ENCODE measurements around the gene TEDC1.

Gene TEDC1

DNA sequence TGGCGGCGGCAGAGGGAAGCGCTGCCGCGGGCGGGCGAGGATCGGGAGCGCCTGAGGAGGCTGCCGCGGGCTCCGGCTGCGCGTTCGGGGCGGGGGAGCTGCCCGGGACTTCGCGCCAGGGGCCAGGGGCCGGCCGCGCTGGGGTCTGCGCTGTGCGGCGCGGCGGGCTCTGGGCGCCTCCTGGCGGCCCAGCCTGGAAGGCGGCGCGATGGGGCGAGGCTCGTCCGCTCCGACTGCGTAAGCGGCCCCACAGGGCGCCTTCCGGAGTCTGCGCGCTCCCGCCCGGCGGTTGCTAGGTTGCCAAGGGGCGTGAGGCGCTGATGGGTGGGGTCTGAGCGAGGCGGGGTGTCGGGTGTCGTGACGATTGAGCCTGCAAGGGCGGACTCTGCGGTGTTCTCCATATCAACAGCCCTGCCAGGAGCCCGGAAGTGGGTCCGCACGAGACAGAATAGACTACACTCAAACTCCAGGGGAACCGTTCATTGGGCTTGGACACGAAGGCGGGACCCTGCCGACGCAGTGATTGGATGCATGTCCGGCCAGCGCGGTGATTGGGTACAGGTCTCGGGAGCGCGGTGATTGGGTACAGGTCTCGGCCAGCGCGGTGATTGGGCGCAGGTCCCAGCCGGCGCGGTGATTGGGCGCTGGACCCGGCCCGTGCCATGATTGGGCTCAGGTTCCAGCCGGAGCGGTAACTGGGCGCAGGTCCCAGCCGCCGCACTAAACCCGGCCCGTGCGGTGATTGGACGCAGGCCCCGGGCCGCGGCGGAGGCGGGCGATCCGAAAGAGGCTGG is at the start of gene TEDC1:
Gene TEDC1, plus strand, starts transcription at position 675 of the 794 bp plus-strand sequence. CDS start 130 bp downstream, outside the sequence.
- DNase-seq: peak; percentile 98 to 99

DNA sequence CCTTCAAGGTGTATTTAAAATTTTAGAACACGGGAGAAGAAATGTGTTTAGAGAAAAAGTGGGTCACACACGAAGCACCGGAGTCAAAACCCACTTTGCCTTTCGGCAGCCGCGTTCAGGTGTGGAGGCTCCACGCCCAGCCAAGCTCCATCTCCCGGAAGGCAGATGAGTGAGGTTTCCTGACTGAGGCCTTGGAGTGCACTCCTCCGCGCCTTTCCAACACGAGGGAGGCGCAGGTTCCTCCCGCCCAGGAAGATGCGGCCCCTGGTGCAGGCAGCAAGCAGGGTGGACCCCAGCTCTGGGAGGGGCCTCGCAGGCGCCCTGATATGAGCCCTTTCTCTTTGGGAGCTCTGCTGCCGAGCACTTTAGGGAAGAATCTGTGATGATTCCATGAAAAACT is 48.9 kb upstream of the TEDC1 start:
- DNase-seq: no peak

GRCh38 chr14:105442834-105443233 is 48.2 kb upstream of the TEDC1 start:
- DNase-seq: no peak

- DNase-seq: no peak
Measured at GRCh38 chr14:105444859-105445258, 46.2 kb upstream of the TEDC1 start.

DNA sequence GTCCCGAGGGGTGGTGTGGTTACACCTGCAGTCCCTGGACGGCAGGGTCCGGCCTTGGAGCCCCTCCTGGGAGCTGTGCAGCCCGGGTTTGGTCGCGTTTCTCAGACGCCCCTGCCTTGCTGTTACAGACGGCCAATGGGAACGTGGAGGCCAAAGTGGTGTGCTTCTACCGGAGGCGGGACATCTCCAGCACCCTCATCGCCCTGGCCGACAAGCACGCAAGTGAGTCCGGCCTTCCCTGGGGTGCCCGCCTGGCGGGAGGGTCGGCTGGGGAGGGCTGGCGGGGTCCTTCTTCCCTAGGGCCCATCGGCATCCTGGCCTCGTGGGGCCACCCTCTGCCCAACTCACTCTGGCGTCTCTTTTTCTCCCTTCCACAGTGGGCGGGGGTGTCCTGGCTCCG is 45.8 kb upstream of the TEDC1 start:
- DNase-seq: no peak

DNA sequence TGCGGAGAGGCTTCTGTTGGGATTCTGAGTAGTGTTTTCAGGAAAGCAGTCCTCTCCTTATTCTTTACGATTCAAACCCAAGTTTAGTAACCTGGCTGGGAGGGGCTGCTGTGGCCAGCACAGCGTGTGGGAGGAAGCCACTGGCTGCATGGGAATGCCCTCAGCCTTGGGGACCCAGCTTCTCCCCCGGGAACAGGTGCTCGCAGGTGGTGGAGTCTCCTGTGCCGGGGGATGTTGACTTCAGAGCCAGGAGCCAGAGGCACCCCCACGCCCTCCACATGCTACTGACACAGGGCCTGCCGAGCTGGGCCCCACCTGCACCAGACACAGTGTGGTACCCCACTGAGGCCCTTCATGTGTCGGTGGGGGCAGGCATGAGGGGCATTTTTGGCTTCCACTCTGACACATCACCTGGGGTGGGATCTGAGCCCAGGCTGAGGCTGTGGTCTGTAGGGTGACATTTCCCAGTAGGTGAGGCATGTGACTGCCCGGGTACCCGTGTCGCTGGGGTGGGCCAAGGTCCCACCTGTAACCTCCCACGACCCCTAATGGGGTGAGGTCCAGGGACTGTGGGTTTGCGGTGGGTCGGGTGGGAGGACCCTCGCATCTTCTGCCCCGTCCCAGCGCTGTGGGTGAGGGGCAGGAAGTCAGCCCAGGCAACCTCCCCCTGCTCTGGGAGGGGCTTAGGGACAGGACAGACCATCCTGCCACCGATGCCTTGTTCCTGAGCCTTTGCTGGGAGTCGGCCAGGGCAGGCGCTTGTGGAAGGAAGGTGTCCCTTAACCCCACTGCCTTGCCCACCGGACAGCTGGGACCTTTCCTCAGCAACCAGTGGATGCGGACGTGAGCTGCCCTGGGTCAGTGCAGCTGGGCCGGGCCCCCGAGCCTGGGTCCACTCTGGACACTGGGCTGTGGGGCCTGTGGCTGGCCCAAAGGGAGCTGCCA is 44.9 kb upstream of the TEDC1 start:
- no peak for DNase-seq

DNA sequence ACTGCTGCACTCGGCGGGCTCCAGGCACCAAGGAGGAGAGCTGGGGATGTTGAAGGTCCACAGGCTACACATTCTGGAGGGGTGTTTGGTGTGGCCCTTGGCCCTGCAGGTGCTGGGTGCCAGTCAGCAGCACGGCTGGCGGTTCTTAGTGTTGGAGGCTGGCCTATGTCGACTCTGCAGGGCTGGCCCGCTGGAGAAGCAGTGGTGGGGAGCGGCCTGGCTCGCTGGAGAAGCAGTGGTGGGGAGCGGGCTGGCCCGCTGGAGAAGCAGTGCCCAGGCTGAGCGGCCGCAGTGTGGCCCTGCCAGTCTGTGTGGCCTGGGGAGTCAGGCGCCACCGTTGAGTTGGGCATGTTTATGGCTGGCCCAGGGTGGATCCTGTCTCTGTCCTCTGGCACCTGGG is 44.1 kb upstream of the TEDC1 start:
- DNase-seq: no peak

DNA sequence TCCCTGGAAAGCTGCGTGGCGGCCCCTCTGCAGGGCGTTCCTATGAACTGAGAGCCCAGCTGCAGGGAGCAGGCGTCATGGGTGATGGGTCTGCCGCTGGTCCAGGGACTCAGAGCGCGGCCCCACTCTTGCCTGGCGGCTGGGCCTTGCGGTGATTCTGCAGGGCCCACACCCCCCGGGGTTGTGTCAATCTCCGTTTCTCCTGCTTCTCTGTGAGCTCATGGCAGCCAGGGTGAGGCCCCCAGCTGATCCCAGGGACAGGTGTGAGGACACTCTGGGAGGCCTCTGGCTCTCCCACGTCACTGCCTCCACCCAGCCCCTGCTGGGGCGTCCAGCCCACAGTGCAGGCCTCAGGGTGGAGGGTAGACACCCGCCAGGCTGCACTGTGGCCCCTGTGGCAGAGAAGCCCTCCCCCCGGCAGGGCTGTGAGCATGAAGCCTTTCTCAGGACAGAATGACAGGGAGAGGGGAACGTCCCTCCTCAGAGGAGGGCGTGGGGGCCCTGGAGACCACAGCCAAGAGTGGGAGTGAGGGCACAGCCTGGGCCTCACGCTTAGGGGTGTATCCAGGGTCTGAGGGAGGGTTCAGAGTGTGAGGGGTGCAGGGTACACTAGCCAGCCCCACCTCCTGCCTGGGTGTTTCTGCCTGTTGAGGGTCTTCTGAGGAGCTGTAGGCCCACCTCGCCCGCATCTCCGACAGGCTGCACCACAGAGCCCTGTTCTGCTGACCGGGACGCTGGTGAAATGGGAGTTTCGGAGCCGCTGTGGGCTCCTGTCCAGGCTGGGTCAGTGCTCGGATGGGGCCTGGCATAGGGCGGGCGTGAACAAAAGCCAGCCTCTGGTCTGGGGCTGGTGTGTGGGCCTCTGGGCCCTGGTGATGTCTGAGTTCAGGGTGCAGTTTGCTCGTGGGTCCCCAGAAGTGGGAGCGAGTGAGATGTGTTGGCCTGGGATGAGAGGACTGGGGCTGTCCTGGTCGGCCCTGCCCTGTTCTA is 43.1 kb upstream of the TEDC1 start:
- no peak for DNase-seq

- DNase-seq: peak; percentile 62 to 63
Measured at GRCh38 chr14:105448706-105449111, 42.3 kb upstream of the TEDC1 start.

- no peak for DNase-seq
Measured at GRCh38 chr14:105449276-105450122, 41.5 kb upstream of the TEDC1 start.

- DNase-seq: no peak
Measured at GRCh38 chr14:105450123-105450505, 40.9 kb upstream of the TEDC1 start.

DNA sequence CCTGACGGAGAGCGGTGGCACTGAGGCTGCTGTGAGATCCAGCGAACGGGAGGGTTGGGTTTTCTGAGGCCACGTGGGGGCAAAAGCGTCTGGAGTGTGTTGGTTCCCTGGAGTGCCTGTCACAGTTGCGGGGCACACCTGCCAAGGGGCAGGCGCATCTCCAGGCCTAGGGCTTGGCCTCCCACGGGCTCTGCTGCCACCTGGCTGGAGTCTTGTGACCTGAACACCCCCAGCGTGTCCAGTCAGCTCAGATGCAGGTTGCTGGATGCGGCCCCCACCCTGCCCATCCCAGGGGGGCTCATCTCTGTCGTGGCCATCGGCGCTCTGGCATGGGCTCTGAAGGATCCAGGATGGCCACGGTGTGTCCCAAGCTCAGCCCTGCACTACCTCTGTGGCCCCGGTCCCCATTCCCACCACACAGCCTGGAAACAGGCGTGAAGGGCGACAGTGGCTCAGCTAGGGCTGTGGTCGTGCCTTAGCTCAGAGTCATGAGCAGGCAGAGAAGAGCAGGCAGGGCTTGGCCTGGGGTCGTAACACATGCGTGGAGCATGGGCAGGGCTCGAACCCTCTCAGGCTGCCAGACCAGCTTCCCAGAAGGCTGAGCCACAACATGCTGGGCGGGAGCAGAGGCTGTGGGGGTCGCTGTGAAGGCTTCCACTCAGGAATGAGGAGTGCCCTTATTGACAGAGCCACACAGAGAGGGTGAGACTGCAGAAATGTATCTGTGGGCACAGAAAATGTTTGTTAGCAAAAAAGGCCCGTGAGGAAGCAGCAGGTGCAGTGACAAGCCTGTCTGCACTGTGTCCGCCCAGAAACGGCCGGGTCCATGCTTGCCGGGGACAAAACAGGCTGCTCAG is 40.0 kb upstream of the TEDC1 start:
- no peak for DNase-seq

GRCh38 chr14:105452963-105453362 is 38.1 kb upstream of the TEDC1 start:
- no peak for DNase-seq

GRCh38 chr14:105453847-105454246 is 37.2 kb upstream of the TEDC1 start:
- DNase-seq: no peak

- DNase-seq: no peak
Measured at GRCh38 chr14:105455086-105455640, 35.9 kb upstream of the TEDC1 start.

DNA sequence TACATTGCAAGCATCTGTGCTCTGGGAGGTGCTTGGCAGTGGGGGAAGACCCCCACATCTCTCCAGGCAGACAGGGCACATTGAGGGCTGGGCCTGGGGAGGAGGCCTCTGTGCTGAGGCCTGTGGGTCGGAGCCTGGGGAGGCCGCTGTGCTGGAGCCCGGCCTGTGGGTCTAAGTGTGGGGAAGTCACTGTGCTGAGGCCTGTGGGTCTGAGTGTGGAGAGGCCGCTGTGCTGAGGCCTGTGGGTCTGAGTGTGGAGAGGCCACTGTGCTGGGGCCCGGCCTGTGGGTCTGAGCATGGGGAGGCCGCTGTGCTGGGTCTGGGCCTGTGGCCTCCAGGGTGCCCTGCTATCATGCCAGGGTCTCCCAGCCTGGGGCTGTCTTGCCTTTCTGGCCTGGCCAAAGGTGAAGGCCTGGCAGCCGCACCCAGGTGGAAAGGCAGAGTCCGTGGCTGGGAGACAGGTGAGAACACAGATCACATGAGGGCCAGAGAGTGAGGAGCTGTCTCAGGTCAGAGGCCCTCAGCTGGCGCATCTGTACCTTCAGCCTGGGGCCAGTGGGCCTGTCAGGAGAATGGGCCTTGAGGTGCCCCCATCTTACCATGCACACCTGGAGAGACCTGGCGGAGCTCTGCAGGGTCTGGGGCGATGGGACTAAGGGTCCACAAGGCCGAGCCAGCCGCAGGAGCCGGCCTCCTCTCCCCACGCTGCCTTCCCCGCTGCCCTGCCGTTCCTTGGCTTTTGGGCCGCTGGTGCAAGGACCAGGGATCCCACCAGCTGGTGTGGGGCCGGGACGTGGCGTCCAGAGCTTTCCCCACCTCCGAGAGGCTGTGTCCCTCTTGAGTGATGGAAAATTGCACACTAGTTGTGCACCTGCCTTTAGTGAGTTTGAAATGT is 35.0 kb upstream of the TEDC1 start:
- DNase-seq: no peak

DNA sequence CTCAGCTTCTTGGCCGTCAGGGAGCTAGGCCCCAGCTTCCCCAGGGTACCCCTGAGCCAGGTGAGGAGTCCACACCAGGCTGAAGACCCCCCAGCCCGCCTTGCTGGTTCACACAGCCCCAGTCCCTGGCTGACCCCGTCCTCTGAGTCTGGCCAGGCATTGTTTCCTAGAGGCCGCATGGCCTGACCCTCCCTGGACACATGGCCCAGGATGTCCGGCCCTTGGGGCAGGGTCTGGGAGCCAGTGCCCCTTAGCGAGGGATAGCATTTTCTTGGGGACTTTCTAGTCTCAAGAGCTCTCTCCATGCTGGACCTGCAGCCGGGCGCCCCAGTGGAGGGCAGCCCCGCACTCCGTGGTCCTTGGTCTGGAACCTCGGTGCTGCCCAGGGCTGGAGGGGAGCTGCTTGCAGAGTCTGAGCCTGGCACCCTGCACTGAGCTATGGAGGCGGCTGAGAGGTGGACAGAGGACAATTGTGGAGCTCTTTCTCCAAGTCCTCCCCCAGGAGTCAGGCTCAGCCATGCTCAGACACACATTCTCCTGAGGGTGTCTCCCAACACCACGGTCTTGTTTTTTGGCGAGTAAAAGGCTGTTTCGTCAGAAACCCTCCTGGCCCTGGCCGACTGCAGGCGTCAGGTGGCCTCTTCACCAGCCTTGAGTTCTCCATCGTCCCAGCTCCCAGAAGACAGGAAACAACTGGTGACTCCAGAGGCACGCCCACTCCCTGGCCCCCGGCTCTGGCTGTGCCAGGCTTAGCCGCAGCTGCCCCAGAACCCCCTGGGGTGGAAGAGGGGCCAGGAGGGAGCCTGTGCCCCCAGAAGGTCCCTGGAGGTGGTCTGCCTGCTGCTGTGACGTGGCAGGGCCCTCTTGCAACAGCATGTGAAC is 34.1 kb upstream of the TEDC1 start:
- no peak for DNase-seq

GRCh38 chr14:105458010-105458409 is 33.0 kb upstream of the TEDC1 start:
- DNase-seq: no peak

Data from activated CD4-positive, alpha-beta T cell treated with anti-CD3 and anti-CD28 coated beads, Interleukin-2, amount 50 U/mL, for 48 hours (primary cell).